Tibial artery (tissue), 4 donors: ENCODE data around the gene CEP63.

Source experiments
- DNase-seq, 2 donors: peaks; one replicate each; pipeline ENCODE4 v3.0.0-alpha.2; 2019
- H3K27ac ChIP-seq, 2 donors: fragments of 200-600 bp; sonication (generic) in 1 of 2; 1 replicate in 1 of 2; 2 replicates in 1 of 2; pipeline ENCODE4 v1.5.1; 2018 to 2019; ENCODE audit warnings: mild to moderate bottlenecking in 1 of 2
- H3K27me3 ChIP-seq, 2 donors: fragments of 200-600 bp; sonication (generic) in 1 of 2; one replicate each; pipeline versions ENCODE4 v1.5.1 to v1.6.0; 2016 to 2019
- H3K36me3 ChIP-seq, 3 donors: fragments of 200-600 bp; sonication (generic) in 2 of 3; one replicate each; pipeline ENCODE4 v1.5.1; 2016 to 2019; ENCODE audit warnings: mild to moderate bottlenecking in 2 of 3
- H3K4me1 ChIP-seq, 4 donors: fragments of 200-600 bp; sonication (generic) in 2 of 4; 1 replicate in 3 of 4; 2 replicates in 1 of 4; pipeline ENCODE4 v1.5.1; 2016 to 2019
- H3K4me3 ChIP-seq, 2 donors: fragments of 200-600 bp; sonication (generic) in 1 of 2; 1 replicate in 1 of 2; 2 replicates in 1 of 2; pipeline ENCODE4 v1.5.1; 2018 to 2019; ENCODE audit warnings: mild to moderate bottlenecking in 2 of 2
- H3K9me3 ChIP-seq, 3 donors: fragments of 200-600 bp; sonication (generic) in 1 of 3; one replicate each; pipeline ENCODE4 v1.5.1; 2016 to 2019
- CTCF ChIP-seq, 2 experiments: fragments of 200-600 bp in 1 of 2; fragments of 450-650 bp in 1 of 2; IDR thresholded peaks; one replicate each; pipeline ENCODE4 v1.5.1; 2017 to 2019; ENCODE audit warnings: antibody characterized with exemption in 2 of 2, mild to moderate bottlenecking in 1 of 2, moderate library complexity in 1 of 2
- intact Hi-C: fragments of 100-400 bp; cut with DNase I; formaldehyde crosslinking; loops from one replicate; pipeline ENCODE4 v1.15.0; 2023; ENCODE audit warnings: low total_unique reads

The CEP63 gene

GRCh38 chr3:134468519-134468918 lies 17.3 kb upstream of the CEP63 start:
- H3K36me3 ChIP-seq = no peaks in the 10 kb centered on the region
- intact Hi-C loops = no loop called here

GRCh38 chr3:134471521-134472193 lies 14.2 kb upstream of the CEP63 start:
- H3K4me3 ChIP-seq = no peak overlapping the region
- no peaks in the 10 kb centered on the region for H3K9me3 ChIP-seq
- H3K27ac ChIP-seq = no peak overlapping the region
- no peak for TF ChIP-seq CTCF (IDR thresholded peaks at IDR 0.05)
- peaks cover 0 to 6% (median under 1%) of the 10 kb centered on the region in 3 donors for H3K36me3 ChIP-seq
- H3K27me3 ChIP-seq = no peaks in the 10 kb centered on the region
- no peak for DNase-seq
- H3K4me1 ChIP-seq = peaks cover 0 to 16% (median 7%) of the 10 kb centered on the region in 4 donors
- intact Hi-C loops = loop anchor here (5.0 kb wide), 1 partner anchor 94 kb away; no protein-coding TSS in a partner anchor

More at GRCh38 chr3:134468519-134468918, 17.3 kb upstream of the CEP63 start:
- TF ChIP-seq CTCF (IDR thresholded peaks at IDR 0.05) = no peak
- H3K4me1 ChIP-seq = peaks cover 0 to 44% (median 25%) of the 10 kb centered on the region in 4 donors
- no peaks in the 10 kb centered on the region for H3K9me3 ChIP-seq
- no peaks in the 10 kb centered on the region for H3K27me3 ChIP-seq
- H3K27ac ChIP-seq = no peak overlapping the region
- H3K4me3 ChIP-seq = no peak overlapping the region
- DNase-seq = no peak

GRCh38 chr3:134472831-134473230 lies 13.0 kb upstream of the CEP63 start:
- DNase-seq = no peak
- no peaks in the 10 kb centered on the region for H3K9me3 ChIP-seq
- no peak overlapping the region for H3K4me3 ChIP-seq
- no peaks in the 10 kb centered on the region for H3K27me3 ChIP-seq
- no peak overlapping the region for H3K27ac ChIP-seq
- H3K36me3 ChIP-seq = peaks cover 6 to 10% (median 9%) of the 10 kb centered on the region in 3 donors
- intact Hi-C loops = loop anchor here (5.0 kb wide), 1 partner anchor 96 kb away; no protein-coding TSS in a partner anchor
- no peak for TF ChIP-seq CTCF (IDR thresholded peaks at IDR 0.05)
- H3K4me1 ChIP-seq = peaks cover 0 to 9% (median 4%) of the 10 kb centered on the region in 4 donors

GRCh38 chr3:134473868-134474546 lies 11.8 kb upstream of the CEP63 start:
- peaks cover 16 to 21% (median 21%) of the 10 kb centered on the region in 3 donors for H3K36me3 ChIP-seq
- H3K27ac ChIP-seq = no peak overlapping the region
- intact Hi-C loops = loop anchor here (2.0 to 5.0 kb wide), 2 partner anchors 97 to 167 kb away; no protein-coding TSS in a partner anchor
- no peak overlapping the region for H3K4me3 ChIP-seq
- no peaks in the 10 kb centered on the region for H3K27me3 ChIP-seq
- peak; percentile 76 to 92 for TF ChIP-seq CTCF (IDR thresholded peaks at IDR 0.05)
- peaks cover 0 to 9% (median 4%) of the 10 kb centered on the region in 4 donors for H3K4me1 ChIP-seq
- DNase-seq = peak; percentile 78 to 82
- no peaks in the 10 kb centered on the region for H3K9me3 ChIP-seq

- H3K36me3 ChIP-seq = peaks cover 16 to 24% (median 21%) of the 10 kb centered on the region in 3 donors
- no peak overlapping the region for H3K4me3 ChIP-seq
- H3K9me3 ChIP-seq = no peaks in the 10 kb centered on the region
- intact Hi-C loops = loop anchor here (2.0 to 5.0 kb wide), 3 partner anchors 98 to 263 kb away; no protein-coding TSS in a partner anchor
- no peaks in the 10 kb centered on the region for H3K27me3 ChIP-seq
- peaks cover 0 to 9% (median 4%) of the 10 kb centered on the region in 4 donors for H3K4me1 ChIP-seq
- no peak for TF ChIP-seq CTCF (IDR thresholded peaks at IDR 0.05)
- DNase-seq = no peak
- no peak overlapping the region for H3K27ac ChIP-seq
Observed at GRCh38 chr3:134474956-134475355, 10.9 kb upstream of the CEP63 start.
